ENCODE measurements around the gene CCDC57.

CCDC57 gene

GRCh38 chr17:82101767-82102679 is 110.6 kb downstream of the CCDC57 start:
- no peak for DNase-seq

DNA sequence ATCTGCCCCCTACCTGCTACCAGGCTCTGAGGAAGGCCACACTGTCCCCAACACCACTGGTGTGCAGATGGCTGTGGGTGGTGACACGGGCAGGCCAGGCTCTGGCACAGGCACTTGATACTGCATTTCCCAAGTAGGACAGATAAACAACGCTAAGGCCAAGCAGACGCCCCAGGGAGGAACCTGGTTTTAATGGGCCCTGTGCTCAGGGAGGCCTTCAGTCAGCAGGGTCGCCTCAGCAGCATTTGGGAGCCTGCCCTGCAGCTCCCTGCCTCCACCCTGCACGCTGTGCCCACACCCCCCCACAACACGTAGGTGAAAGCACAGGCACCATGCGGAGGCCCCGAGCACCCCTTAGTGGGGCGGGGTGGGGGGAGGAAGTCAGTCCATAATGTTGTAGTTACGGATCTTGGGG is 111.3 kb downstream of the CCDC57 start:
- DNase-seq, result no peak

DNA sequence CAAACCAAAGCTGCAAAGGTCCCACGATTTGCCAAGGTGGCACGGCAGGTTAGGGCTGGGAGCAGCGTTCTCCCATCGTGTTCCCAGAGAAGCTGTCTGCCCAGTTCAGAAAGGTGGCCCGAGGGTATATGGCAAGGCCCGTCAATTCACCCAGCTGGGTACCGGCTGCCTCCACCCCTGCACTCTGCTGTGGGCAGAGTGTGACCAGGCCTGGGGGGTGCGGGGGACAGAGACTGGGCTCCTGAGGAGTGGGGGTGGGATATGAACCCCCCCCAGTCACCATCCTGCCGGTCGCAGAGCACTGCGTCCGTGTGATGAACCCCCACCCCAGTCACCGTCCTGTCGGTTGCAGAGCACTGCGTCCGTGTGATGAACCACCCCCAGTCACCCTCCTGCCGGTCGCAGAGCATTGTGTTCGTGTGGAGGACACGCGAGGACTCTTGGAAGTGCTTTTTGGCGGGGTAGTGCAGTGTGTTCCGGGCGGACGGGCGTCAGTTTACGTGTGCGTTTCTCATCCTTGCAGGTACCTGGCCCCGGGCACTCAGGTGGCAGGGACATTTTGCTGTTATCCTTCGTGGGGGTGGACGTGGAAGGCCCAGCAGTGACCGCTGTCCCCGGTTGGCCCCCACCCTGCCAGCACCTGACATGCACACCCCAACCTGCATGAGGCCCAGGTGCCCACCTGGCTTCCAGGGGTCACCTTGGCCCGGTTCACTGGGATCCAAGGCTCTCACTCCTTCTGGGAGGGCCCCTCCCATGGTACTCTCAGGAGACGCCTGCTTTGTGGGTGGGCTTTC is 111.9 kb downstream of the CCDC57 start:
- no peak for DNase-seq

DNA sequence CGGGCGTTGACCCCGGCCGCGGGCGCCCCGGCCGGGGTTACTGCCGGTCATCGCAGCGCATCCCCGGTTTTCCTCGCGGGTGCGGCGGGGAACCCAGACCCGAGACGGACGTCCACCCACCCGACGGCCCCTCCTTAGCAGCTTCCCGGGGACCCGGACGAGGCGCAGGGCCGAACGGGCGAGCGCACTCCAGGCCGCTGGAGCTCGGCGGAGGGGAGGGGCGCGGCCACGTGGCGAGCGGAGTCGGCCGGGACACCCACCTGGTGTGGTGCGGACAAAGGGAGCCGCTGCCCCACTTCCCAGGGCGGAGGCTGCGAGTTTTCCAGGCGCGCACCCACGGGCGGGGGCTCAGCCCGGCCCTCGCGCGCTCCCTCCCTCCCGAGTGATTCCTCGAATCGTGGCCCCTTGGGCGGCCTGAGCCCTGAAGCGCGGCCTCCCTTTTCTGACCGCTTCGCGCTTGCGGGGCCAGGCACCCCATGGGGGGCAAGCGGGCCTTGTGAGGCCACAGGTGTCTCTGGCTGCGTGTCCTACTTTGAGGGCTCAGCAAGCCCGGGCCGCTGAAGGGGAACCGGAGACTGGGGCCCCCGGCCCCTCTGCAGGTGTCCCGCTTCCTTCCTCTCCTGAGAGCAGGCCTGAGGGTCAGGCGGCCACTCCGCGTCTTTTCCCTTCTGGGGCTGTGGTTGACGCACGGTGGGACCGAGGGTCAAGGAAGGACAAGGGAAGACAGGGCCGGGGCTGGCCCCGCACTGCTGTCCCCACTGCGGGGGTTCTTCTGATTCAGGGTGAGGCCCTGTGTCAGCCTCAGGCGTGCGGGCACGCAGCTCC is 113.5 kb downstream of the CCDC57 start:
- peak in 2 of 3 donors; percentile 5 to 24 for DNase-seq

- peak; percentile 97 to 100 (median 98) for DNase-seq
Observed at GRCh38 chr17:82098169-82098938, 114.3 kb downstream of the CCDC57 start, which contains the start of gene FASN. TSS of gene FASN (minus strand) at chr17:82098236. CDS start at chr17:82096445, 1,791 bp downstream.

GRCh38 chr17:82097919-82098168 is 114.8 kb downstream of the CCDC57 start:
- DNase-seq, result no peak

DNA sequence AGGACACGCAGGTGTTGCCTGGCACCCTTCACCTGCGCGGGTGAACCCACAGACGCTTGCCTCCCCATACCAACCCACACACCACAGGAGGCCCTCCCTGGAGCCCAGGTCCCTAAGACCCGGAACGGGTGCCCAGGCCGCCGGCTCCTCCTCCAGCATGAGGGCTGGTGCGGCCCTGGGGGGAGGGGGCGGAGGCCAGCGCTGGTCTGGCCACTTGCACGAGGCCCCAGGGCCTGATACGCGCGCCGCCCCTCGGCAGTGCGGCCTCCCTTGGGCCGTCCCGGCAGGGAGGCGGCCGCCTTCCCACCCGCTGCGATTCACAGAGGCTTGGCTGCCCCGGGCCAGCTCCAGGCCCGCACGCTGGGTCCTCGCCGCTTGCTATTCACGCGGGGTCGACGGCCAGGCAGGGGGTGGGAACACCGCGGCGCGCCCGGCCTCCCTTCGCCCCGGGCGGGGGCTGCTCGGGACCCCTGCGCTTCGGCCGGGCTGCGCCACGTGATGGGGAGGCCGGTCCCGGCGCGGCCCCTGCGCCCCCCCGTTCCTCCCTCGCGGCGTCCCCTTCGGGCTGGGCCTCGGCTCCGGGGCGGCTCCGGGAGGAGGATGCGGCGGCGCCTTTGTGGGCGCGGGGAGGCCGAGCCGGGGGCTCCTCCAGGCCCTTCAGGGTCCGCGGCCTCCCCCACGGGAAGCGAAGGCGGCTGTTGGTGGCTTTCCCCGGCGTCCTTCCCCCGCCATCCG is 115.3 kb downstream of the CCDC57 start:
- peak; percentile 42 to 78 (median 56) for DNase-seq

DNA sequence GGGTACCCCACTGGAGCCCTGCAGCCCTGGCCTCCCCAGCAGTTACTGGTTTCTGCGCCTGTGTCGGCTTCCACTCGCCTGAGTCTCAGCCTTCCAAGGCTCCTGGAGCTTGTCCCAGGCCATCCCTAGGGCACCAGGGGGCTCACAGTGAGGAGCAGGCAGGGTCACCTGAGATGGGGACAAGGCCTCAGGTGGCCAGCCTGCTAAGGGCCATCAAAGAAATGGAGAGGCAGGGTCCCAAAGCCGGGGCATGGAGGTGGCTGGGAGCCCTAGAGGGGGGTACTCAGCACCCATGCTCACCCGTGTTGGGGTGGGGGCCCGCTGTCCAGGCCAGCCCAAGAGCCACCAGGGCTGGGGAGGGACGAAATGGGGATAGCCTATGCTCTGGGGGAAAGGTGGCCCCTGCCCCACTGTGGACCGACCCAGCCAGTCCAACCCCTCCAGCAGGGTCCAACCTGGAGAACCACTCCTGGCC is 115.9 kb downstream of the CCDC57 start:
- DNase-seq, result no peak

DNA sequence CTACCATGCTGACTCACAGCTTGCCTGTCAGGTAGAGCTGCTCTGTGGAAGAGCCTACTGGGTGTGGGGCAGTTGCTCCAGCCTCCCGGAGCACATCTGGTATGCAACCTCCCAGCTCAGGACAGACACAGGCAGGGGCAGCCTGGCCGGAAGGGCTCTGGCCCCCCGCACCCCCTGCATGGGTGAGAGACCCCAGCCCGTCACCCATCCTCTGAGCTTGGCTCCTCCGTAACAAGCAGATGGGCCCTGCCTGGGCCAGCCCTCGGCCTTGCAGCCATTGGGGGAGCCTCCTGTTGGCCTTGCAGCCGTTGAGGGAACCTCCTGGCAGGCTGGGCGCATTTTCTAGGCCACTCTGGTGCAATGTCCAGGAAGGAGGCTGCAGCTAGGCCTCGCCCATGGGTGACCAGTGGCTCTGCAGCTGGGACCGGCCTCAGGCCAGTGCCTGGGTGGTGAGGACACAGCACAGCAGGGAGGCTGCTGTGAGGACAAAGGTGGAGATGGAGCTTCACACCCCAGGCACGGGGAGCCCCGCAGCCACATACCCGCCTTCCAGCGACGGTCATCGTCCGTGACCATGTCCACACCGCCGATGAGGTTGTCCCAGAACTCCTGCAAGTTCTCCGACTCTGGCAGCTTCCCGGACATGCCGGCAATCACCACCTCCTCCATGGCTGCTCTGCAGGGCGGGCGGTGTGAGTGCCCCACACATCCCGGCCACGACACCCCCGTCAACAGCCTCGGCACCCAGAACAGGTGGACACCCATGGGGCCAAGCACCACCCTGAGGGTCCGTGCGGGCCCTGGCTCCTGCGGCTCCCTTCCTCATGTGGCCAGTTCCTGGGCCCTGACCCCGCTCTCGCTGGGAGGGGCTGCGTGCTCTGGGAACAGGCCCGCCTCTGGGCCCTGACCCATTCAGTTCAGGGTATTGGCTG is 116.6 kb downstream of the CCDC57 start:
- no peak for DNase-seq

DNA sequence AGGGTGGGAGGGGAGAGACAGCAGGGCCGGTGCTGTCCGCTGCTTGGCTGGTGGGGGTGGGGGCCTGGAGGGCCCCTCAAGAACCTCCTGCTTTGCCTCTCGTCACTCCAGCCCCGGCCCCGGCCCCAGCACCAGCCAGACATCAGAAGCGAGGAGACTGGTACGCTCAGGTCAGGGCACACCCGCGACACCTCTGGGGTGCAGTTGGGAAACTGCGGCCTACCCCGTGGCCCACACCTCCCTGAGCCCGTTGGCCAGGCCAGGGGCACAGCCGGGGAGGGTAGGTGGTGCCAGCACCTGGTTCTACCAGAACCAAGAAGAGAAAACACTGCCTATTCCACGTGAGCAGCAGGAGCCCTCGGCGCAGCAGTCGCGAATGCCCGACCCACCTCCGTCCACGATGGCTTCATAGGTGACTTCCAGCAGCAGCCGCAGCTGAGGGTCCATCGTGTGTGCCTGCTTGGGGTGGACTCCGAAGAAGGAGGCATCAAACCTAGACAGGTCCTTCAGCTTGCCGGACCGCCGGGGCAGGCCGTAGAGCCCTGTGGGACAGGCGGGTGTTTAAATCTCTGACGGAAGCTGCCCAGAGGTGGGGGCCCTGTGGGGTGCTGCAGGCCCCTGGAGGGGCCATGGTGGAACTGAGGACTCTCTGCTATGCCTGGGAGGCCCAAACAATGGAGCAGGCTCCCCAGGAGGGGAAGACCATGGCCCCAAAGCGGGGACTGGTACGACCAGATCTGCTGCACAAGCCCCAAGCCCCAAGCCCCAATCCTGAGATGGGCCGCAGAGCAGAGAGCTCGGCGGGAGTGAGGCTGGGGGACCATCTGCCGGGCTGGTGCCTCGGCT is 117.5 kb downstream of the CCDC57 start:
- DNase-seq, result no peak

GRCh38 chr17:82092995-82093751 is 119.5 kb downstream of the CCDC57 start:
- DNase-seq, result no peak

DNA sequence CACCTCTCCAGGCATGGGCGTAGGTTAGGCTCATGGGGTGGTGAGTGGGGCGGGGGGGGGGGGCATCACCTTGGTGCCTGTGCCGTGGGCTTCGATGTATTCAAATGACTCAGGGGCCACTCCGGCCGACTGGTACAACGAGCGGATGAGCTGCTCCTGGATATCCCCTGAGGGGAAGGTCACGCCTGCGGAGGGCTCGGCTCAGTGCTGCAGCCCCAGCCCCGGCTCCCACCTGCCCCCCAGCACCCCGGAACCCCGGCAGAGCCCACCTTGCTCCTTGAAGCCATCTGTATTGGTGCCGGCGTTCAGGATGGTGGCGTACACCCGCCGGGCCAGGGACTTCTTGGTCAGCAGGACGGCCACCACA is 120.0 kb downstream of the CCDC57 start:
- no peak for DNase-seq

DNA sequence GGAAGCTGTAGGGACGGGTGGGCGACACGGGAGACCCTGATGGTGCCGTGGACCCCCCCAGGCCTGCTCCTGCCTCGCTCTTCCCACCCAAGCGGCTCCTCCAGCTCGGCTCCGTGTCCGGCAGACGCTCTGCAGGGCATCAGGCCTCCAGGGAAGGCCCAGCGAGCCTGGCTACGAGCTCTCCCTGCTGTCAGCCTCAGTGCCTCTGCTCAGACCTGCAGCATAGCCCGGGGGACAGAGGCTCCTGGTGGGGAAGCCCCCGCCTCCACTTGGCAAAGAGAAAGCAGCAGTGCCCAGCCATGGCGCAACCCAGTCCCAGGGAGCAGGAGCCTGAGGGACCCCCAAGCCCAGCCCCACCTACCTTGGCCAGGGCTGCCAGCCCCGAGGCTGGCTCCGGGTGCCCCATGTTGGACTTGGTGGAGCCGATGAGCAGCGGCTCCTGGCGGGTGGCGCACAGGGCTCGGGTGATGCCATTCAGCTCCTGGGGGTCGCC is 120.5 kb downstream of the CCDC57 start:
- DNase-seq, result no peak

DNA sequence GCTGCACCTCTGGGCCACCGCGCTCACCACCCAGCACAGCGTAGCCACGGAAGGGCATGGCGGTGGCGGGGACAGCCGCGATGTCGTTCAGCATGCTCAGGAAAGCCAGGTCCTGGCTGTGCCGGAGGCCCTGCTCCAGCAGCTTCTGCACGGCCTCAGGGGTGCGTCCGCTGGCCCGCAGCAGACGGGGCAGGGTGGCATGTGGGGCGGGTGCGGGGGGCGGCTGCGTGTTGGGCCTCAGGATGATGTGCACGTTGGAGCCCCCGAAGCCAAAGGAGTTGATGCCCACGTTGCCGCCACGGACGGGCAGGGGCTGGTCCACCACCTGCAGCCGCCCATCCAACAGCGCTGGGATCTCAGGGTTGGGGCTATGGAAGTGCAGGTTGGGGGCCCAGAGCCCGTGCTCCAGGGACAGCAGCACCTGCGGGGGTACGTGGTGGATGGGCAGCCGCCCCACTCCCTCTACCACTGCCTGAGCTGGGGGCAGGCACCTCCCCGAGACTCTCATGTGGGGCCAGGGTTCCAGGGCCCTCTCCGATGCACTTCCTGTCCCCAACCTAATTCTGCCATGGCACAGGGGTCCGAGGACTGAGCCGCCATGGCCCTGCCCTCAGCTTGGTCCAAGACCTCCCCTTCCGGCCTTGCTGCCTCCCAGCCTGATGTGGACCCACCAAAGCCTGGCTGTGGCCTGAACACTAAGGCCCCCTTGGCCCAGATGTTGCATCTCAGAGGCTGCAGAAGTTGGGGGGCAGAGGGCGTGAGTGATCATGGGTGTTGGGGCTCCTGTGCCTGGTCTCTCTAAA is 121.2 kb downstream of the CCDC57 start:
- no peak for DNase-seq

GRCh38 chr17:82090549-82091263 is 121.9 kb downstream of the CCDC57 start:
- no peak for DNase-seq

DNA sequence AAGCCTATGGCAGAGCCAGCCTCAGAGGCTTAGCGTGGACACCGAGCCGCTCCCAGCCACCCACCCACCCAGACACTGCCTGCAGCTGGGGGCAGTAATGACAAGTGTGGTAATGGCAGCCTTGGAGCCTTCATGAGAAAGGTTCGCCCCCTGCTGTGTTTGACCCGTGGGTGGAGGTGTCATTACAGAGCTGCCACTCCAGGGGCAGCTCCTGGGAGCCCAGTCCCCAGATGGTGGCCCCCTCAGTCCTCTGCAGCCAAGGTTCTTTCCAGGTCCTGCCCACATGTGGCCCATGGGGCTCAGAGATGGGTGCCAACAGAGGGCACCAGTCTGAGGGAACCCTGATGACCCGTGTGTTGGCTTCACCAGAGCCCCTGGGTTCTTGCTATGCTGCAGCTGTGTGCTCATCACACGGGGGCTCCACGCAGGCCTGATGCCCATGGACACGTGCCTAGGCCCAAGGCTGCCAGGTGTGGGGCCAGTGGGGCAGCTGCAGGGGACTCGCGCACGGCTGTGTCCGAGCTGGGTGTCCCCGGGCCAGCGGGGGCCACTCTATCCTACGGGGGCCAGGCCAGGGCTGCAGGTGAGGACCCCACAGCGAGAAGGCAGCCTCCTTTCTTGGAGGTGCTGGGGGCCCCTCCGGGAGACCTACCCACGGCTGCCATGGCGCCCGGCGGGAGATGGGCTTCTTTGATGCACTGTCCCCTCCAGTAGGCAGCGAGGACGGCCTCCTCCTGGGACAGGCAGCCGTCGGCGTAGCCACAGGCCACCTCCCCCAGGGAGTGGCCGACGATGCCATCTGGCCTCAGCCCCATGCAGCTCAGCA is 122.7 kb downstream of the CCDC57 start:
- DNase-seq, result no peak

All from suppressor macrophage treated with lipopolysaccharide for 1 hour (primary cell).